Panc1 (cell line): ENCODE results near the gene OLFML2A.

Source experiments
- POLR2AphosphoS5 ChIP-seq: IDR thresholded peaks from 2 replicates; pipeline ENCODE4 v1.6.1; 2012; ENCODE audit warnings: mild to moderate bottlenecking, low read depth, low read length, moderate library complexity
- TF ChIP-seq, protein P1 (sequence below): fragments of 450-650 bp; IDR thresholded peaks from 2 replicates; pipeline ENCODE4 v1.5.1; 2017; ENCODE audit warnings: mild to moderate bottlenecking
- TF ChIP-seq, protein P2 (sequence below), 2 experiments: IDR thresholded peaks; 2 replicates each; pipeline ENCODE4 v1.6.1; 2011 to 2012; ENCODE audit warnings: low read depth in 2 of 2, control low read depth in 1 of 2, low read length in 1 of 2, mild to moderate bottlenecking in 1 of 2, moderate library complexity in 1 of 2; ENCODE audit not compliant: insufficient read depth in 1 of 2

DNA sequence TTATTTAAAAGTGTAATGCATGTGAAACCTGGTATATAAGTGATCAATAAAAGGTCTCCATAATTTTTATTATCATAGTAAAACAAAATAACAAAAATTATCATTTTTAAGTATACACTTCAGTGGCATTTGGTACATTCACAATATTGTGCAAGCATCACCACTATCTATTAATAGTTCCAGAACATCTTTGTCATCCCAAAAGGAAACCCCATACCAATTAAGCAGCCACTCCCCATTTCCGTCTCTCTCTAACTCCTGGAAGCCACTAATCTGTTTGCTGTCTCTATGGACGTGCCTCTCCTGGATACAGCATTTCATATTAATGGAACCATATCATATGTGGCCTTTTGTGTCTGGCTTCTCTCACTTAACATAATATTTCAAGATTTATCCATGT, 7.6 kb downstream of the OLFML2A start:
- TF ChIP-seq, protein P1, sequence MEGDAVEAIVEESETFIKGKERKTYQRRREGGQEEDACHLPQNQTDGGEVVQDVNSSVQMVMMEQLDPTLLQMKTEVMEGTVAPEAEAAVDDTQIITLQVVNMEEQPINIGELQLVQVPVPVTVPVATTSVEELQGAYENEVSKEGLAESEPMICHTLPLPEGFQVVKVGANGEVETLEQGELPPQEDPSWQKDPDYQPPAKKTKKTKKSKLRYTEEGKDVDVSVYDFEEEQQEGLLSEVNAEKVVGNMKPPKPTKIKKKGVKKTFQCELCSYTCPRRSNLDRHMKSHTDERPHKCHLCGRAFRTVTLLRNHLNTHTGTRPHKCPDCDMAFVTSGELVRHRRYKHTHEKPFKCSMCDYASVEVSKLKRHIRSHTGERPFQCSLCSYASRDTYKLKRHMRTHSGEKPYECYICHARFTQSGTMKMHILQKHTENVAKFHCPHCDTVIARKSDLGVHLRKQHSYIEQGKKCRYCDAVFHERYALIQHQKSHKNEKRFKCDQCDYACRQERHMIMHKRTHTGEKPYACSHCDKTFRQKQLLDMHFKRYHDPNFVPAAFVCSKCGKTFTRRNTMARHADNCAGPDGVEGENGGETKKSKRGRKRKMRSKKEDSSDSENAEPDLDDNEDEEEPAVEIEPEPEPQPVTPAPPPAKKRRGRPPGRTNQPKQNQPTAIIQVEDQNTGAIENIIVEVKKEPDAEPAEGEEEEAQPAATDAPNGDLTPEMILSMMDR = no peak
- no peak for TF ChIP-seq POLR2AphosphoS5
- TF ChIP-seq, protein P2, sequence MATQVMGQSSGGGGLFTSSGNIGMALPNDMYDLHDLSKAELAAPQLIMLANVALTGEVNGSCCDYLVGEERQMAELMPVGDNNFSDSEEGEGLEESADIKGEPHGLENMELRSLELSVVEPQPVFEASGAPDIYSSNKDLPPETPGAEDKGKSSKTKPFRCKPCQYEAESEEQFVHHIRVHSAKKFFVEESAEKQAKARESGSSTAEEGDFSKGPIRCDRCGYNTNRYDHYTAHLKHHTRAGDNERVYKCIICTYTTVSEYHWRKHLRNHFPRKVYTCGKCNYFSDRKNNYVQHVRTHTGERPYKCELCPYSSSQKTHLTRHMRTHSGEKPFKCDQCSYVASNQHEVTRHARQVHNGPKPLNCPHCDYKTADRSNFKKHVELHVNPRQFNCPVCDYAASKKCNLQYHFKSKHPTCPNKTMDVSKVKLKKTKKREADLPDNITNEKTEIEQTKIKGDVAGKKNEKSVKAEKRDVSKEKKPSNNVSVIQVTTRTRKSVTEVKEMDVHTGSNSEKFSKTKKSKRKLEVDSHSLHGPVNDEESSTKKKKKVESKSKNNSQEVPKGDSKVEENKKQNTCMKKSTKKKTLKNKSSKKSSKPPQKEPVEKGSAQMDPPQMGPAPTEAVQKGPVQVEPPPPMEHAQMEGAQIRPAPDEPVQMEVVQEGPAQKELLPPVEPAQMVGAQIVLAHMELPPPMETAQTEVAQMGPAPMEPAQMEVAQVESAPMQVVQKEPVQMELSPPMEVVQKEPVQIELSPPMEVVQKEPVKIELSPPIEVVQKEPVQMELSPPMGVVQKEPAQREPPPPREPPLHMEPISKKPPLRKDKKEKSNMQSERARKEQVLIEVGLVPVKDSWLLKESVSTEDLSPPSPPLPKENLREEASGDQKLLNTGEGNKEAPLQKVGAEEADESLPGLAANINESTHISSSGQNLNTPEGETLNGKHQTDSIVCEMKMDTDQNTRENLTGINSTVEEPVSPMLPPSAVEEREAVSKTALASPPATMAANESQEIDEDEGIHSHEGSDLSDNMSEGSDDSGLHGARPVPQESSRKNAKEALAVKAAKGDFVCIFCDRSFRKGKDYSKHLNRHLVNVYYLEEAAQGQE (IDR thresholded peaks at IDR 0.05; ENCODE audit: insufficient read depth in 1 of 2, low read depth in 2 of 2, low read length in 1 of 2) = no peak
